AG09309 (cell line): ENCODE measurements around the gene TTC28.

Experiments
- DNase-seq: peaks from one replicate; pipeline ENCODE4 v3.0.0-alpha.2; 2010; ENCODE audit warnings: low read depth
- H3K4me3 ChIP-seq: 2 replicates; pipeline ENCODE4 v1.5.1; 2011; ENCODE audit warnings: mild to moderate bottlenecking, low read depth, low read length, moderate library complexity; ENCODE audit not compliant: control insufficient read depth
- CTCF ChIP-seq: IDR thresholded peaks from 2 replicates; pipeline ENCODE4 v1.5.1; 2011; ENCODE audit warnings: mild to moderate bottlenecking, low read depth, low read length, inconsistent platforms; ENCODE audit not compliant: insufficient read depth, control insufficient read depth; ENCODE audit errors: missing control alignments

The TTC28 gene

GRCh38 chr22:28711820-28712777 is 32.5 kb upstream of the TTC28 start:
- TF ChIP-seq CTCF, result peak; percentile 35
- H3K4me3 ChIP-seq, result no peak overlapping the region
- DNase-seq, result peak; percentile 95

- H3K4me3 ChIP-seq, result no peak overlapping the region
- no peak for TF ChIP-seq CTCF
- no peak for DNase-seq
Measured at GRCh38 chr22:28711341-28711740, 31.7 kb upstream of the TTC28 start.

- no peak overlapping the region for H3K4me3 ChIP-seq
- DNase-seq, result peak; percentile 61
- no peak for TF ChIP-seq CTCF
Measured at GRCh38 chr22:28710576-28711191, 31.0 kb upstream of the TTC28 start.

GRCh38 chr22:28710107-28710506 is 30.5 kb upstream of the TTC28 start:
- H3K4me3 ChIP-seq, result no peak overlapping the region
- DNase-seq, result no peak
- TF ChIP-seq CTCF, result no peak

GRCh38 chr22:28706845-28707244 is 27.2 kb upstream of the TTC28 start:
- no peak for DNase-seq

GRCh38 chr22:28703436-28703835 is 23.8 kb upstream of the TTC28 start:
- H3K4me3 ChIP-seq, result no peak overlapping the region
- no peak for TF ChIP-seq CTCF
- no peak for DNase-seq

More at GRCh38 chr22:28706845-28707244, 27.2 kb upstream of the TTC28 start:
- no peak overlapping the region for H3K4me3 ChIP-seq
- no peak for TF ChIP-seq CTCF
